Measurements from ENCODE around the gene TMEM164. TPM values are rescaled to one million over a fixed set of nuclear protein-coding genes. Genes with fewer than 3 reads are reported as not detected.

The TMEM164 gene
- total RNA-seq, 1 donor from 2014 or later: 14.2 TPM

DNA sequence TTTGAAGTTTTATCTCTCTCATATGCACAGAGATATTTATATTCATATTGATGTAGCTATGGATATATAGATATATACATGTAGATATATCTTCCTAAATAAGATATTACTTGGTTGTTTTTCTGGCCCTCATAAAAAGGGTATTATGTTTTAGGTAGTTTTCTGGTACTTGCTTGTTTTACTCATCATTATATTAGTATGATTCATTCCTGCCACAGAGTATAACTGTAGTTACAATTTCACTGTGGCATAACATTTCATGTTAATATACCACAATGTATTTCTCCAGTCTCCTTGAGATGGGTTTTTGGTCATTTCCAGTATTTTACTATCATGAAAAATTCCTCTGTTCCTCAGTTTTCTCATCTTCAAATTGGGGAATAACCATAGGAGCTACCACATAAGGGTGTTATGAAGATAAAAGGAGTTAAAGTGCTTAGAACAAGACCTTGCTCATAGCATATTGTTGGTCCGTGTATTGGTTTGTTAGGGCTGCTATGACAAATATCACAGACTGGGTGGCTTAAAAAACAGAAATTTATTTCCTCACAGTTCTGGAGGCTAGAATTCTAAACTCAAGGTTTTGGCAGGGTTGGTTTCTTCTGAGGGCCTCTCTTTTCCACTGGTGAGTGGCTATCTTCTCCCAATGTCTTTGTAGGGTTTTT lies 129.7 kb downstream of the TMEM164 start:
- no peak overlapping the region for H3K4me3 ChIP-seq (ENCODE audit: low read depth, low read length)
- DNase-seq (ENCODE audit: low read depth): no peak
- no peaks in the 10 kb centered on the region for H3K36me3 ChIP-seq (ENCODE audit: control insufficient read depth, insufficient read depth, low read length)
- TF ChIP-seq, protein P1, sequence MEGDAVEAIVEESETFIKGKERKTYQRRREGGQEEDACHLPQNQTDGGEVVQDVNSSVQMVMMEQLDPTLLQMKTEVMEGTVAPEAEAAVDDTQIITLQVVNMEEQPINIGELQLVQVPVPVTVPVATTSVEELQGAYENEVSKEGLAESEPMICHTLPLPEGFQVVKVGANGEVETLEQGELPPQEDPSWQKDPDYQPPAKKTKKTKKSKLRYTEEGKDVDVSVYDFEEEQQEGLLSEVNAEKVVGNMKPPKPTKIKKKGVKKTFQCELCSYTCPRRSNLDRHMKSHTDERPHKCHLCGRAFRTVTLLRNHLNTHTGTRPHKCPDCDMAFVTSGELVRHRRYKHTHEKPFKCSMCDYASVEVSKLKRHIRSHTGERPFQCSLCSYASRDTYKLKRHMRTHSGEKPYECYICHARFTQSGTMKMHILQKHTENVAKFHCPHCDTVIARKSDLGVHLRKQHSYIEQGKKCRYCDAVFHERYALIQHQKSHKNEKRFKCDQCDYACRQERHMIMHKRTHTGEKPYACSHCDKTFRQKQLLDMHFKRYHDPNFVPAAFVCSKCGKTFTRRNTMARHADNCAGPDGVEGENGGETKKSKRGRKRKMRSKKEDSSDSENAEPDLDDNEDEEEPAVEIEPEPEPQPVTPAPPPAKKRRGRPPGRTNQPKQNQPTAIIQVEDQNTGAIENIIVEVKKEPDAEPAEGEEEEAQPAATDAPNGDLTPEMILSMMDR (IDR thresholded peaks at IDR 0.05; ENCODE audit: insufficient read depth, low read length, poor library complexity, severe bottlenecking): no peak
- H3K27me3 ChIP-seq (ENCODE audit: control insufficient read depth, insufficient read depth, low read length): no peaks in the 10 kb centered on the region

DNA sequence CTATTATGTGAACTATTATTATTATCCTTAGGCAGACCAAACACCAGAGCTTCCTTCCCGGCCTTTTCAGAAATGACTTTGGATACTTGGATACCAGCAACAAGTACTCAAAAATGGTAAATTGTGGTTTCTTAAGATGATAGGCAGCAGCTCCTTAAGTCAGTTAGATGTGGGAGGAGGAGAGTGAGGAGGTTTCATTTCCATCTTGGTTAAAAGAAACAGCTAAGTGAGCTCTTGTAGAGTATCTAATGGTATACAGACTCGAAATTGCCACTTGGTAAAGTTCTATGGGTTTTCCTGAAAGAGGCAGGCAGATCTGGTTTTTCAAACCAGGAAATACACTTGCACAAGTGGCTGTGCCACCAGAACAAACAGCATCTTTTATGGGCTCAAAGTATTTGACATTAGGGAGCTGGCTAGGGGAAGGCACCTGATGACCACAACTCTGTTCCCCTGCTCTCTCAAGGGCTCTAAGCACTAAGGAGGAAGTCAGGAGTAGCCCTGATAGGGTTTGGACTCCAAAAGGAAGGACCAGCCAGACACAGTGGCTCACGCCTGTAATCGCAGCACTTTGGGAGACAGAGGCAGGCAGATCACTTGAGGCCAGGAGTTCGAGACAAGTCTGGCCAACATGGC lies 130.9 kb downstream of the TMEM164 start:
- Histone ChIP-seq H3K36me3 (ENCODE audit: control insufficient read depth, insufficient read depth, low read length) (no peaks in the 10 kb centered on the region), H3K4me3 (ENCODE audit: low read depth, low read length) (no peak overlapping the region), H3K27me3 (ENCODE audit: control insufficient read depth, insufficient read depth, low read length) (no peaks in the 10 kb centered on the region)
- TF ChIP-seq, protein P1 (IDR thresholded peaks at IDR 0.05; ENCODE audit: insufficient read depth, low read length, poor library complexity, severe bottlenecking): no peak
- DNase-seq (ENCODE audit: low read depth): no peak

DNA sequence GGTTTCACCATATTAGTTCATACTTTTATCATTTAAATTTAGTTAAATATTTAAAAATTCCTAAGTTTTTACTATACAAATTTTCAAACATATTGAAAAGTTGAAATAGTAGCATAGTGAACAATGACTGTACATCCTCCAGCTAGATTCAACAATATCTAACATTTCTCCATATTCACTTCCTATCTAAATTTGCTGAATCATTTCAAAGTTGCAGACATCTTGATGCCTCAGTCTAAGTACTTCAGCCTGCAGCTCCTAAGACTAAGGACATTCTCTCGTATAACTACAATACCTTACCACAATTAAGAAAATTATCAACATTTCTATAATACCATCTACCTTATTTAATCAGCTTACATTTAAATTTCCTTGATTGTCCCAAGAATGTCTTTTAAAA lies 132.7 kb downstream of the TMEM164 start:
- Histone ChIP-seq H3K36me3 (ENCODE audit: control insufficient read depth, insufficient read depth, low read length) (no peaks in the 10 kb centered on the region), H3K27me3 (ENCODE audit: control insufficient read depth, insufficient read depth, low read length) (no peaks in the 10 kb centered on the region), H3K4me3 (ENCODE audit: low read depth, low read length) (no peak overlapping the region)
- TF ChIP-seq, protein P1 (IDR thresholded peaks at IDR 0.05; ENCODE audit: insufficient read depth, low read length, poor library complexity, severe bottlenecking): no peak
- no peak for DNase-seq (ENCODE audit: low read depth)

DNA sequence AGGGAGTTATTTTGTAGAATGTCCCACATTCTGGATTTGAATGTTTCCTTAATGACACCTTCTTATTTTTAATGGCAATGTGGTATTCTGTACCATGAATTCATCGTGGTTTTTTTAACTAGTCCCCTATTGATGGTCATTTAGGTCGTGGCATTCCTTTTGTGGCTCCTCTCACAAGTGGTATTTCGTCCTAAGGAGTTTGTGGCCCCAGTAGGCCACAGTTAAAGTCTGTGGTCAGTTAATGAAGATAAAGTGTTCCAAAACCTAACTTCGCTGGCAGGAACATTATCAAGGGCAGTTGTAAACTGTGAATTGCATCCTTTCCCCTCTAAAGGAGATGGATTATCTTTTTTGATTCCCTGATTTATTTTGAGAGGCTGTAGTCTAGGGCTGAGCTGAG lies 133.2 kb downstream of the TMEM164 start:
- Histone ChIP-seq H3K27me3 (ENCODE audit: control insufficient read depth, insufficient read depth, low read length) (no peaks in the 10 kb centered on the region), H3K36me3 (ENCODE audit: control insufficient read depth, insufficient read depth, low read length) (no peaks in the 10 kb centered on the region), H3K4me3 (ENCODE audit: low read depth, low read length) (no peak overlapping the region)
- no peak for DNase-seq (ENCODE audit: low read depth)
- TF ChIP-seq, protein P1 (IDR thresholded peaks at IDR 0.05; ENCODE audit: insufficient read depth, low read length, poor library complexity, severe bottlenecking): no peak

DNA sequence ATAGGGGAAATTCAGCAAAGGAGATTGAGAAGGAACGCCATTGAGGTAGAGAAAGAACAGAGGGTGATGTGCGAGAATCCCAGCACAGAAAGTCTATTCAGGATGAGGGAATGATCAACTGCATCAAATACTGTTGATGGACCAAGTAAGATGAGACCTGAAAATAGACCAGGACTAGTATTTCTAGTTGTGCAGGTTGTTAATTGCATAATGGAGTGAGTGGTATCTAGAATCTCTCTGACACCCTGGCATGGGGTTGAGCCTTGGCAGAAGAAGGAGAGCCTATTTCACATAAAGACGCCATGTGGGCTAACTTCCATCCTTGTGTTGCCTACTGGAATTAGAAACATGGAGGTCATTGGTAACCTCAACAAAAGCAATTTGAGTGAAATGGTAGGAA lies 135.6 kb downstream of the TMEM164 start:
- Histone ChIP-seq H3K4me3 (ENCODE audit: low read depth, low read length) (no peak overlapping the region), H3K27me3 (ENCODE audit: control insufficient read depth, insufficient read depth, low read length) (no peaks in the 10 kb centered on the region), H3K36me3 (ENCODE audit: control insufficient read depth, insufficient read depth, low read length) (no peaks in the 10 kb centered on the region)
- no peak for DNase-seq (ENCODE audit: low read depth)
- TF ChIP-seq, protein P1 (IDR thresholded peaks at IDR 0.05; ENCODE audit: insufficient read depth, low read length, poor library complexity, severe bottlenecking): no peak

DNA sequence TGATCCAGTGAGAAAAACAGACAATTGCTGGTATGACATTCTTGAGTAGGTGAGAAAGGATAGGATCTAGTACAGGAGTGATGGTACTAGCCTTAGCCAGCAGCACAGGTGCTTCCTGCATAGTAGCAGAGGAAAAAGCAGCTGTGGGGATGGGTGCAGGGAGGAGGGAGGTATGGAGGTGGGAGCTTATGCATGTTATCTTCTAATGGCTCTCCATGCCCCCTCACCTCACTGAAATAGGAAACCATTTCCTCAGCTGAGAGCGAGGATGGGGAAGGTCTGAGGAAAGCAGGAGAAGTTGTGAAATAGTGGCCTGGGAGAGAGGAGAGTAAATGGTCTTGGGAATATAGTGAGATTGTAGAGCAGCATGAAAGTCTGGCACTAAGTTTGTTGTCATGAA lies 136.3 kb downstream of the TMEM164 start:
- Histone ChIP-seq H3K27me3 (ENCODE audit: control insufficient read depth, insufficient read depth, low read length) (no peaks in the 10 kb centered on the region), H3K4me3 (ENCODE audit: low read depth, low read length) (no peak overlapping the region), H3K36me3 (ENCODE audit: control insufficient read depth, insufficient read depth, low read length) (no peaks in the 10 kb centered on the region)
- TF ChIP-seq, protein P1 (IDR thresholded peaks at IDR 0.05; ENCODE audit: insufficient read depth, low read length, poor library complexity, severe bottlenecking): no peak
- no peak for DNase-seq (ENCODE audit: low read depth)
